ENCODE data around the gene TRMT2A. TPM values are rescaled to one million over a fixed set of nuclear protein-coding genes. Genes with fewer than 3 reads are reported as not detected.
A peak's percentile ranks its signal among the peaks of the same experiment; 100 is the strongest.

The TRMT2A gene
- total RNA-seq, 1 donor from 2014 or later, result 70.4 TPM

DNA sequence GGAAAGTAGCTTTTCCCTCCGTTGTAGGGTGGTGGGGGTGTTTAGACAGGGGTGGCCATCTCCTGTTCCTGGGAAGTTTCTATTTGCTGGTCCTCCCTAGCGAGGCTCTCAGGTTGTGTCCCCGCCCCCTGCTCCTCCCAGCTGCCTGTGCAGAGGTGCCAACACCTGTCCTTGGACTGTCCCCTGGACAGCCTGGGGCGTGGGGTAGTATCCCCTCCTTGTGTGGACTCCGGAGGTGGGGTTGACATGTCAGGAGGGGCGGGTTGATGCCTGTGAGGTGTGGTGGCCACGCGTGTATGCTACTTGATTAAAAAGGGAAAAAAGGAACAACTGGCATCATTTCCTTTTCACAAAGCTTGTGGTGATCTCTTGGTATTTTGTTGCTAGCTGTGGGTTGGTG lies 15.4 kb downstream of the TRMT2A start:
- H3K4me3 ChIP-seq, result no peak overlapping the region
- no peaks in the 10 kb centered on the region for H3K9me3 ChIP-seq
- DNase-seq (peak; percentile 40), ATAC-seq (no peak)
- H3K4me1 ChIP-seq, result no peaks in the 10 kb centered on the region
- H3K27ac ChIP-seq, result no peak overlapping the region
- TF ChIP-seq, protein P1, sequence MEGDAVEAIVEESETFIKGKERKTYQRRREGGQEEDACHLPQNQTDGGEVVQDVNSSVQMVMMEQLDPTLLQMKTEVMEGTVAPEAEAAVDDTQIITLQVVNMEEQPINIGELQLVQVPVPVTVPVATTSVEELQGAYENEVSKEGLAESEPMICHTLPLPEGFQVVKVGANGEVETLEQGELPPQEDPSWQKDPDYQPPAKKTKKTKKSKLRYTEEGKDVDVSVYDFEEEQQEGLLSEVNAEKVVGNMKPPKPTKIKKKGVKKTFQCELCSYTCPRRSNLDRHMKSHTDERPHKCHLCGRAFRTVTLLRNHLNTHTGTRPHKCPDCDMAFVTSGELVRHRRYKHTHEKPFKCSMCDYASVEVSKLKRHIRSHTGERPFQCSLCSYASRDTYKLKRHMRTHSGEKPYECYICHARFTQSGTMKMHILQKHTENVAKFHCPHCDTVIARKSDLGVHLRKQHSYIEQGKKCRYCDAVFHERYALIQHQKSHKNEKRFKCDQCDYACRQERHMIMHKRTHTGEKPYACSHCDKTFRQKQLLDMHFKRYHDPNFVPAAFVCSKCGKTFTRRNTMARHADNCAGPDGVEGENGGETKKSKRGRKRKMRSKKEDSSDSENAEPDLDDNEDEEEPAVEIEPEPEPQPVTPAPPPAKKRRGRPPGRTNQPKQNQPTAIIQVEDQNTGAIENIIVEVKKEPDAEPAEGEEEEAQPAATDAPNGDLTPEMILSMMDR (IDR thresholded peaks at IDR 0.05), result no peak
- intact Hi-C loops (cut with DNase I), result no loop called here
- no peaks in the 10 kb centered on the region for H3K27me3 ChIP-seq (ENCODE audit: low read depth)
- peaks cover 93% of the 10 kb centered on the region for H3K36me3 ChIP-seq

DNA sequence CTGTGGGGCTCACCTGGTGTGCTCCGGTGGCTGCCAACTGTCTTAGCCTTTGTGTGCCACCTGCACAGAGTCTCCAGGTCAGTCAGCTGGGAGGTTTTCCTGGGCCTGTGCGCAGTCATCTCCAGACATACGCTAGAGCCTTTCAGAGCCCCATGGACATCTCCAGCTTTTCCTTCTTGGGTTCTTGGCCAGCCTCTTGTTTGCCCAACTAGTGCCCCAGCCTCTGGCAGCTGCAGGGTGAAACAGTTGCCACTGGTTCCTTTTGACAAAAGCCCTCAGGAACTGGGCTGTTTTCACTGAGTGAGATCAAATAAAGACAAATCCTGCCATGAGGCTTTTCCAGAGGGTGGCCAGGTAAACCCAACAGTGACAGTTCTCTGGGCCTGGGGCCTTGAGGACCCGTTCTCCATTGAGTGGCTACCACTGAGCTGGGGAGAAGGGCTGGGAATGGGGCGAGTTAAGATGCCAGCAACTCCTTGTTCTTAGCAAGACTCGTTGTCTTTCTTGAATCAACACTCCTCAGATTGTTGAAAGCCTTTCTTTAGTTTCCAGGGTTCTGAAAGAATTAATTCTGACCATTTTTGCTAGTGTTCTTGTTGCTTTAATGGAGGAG lies 17.8 kb downstream of the TRMT2A start:
- H3K27me3 ChIP-seq (ENCODE audit: low read depth), result no peaks in the 10 kb centered on the region
- H3K4me3 ChIP-seq, result no peak overlapping the region
- no peaks in the 10 kb centered on the region for H3K4me1 ChIP-seq
- peaks cover 94% of the 10 kb centered on the region for H3K36me3 ChIP-seq
- H3K9me3 ChIP-seq, result no peaks in the 10 kb centered on the region
- TF ChIP-seq, protein P1 (IDR thresholded peaks at IDR 0.05), result no peak
- DNase-seq, result peak; percentile 11
- intact Hi-C loops (cut with DNase I), result no loop called here
- ATAC-seq, result no peak
- no peak overlapping the region for H3K27ac ChIP-seq

DNA sequence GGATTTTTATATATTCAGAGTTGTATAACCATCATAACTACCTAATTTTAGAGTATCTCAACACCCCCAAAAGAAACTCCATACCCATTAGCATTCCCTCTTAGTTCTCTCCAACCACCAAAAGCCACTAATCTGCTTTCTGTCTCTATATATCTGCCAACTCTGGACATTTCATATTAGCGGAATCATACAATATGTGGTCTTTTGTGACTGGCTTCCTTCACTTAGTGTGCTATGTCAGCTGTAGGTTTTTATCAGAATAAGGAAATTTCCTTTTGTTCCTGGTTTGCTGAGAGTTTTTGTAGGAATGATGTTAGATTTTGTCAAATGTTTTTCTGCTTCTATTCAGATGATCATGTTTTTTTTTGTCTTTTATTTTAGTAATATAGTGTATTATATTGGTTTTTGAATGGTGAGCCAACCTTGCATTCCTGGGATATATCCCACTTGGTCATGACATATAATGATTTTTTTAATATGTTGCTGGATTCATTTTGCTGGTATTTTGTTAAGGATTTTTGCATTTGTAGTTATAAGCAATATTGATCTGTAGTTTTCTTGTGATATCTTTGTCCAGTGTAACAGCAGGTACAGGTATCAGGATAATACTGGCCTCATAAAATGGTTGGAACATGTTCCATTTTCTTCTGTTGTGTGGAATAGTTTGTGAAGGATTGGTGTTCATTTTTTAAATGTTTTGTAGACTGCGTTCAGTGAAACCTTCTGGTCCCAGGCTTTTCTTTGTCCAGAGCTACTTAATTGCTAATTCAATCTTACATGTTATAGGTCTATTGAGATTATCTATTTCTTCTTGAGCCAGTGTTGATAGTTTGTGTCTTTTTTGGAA lies 20.2 kb downstream of the TRMT2A start:
- Histone ChIP-seq H3K9me3 (no peaks in the 10 kb centered on the region), H3K4me1 (no peaks in the 10 kb centered on the region), H3K4me3 (no peak overlapping the region), H3K36me3 (peaks cover 100% of the 10 kb centered on the region), H3K27ac (no peak overlapping the region), H3K27me3 (ENCODE audit: low read depth) (no peaks in the 10 kb centered on the region)
- TF ChIP-seq, protein P1 (IDR thresholded peaks at IDR 0.05), result no peak
- DNase-seq (no peak), ATAC-seq (no peak)
- intact Hi-C loops (cut with DNase I), result no loop called here

DNA sequence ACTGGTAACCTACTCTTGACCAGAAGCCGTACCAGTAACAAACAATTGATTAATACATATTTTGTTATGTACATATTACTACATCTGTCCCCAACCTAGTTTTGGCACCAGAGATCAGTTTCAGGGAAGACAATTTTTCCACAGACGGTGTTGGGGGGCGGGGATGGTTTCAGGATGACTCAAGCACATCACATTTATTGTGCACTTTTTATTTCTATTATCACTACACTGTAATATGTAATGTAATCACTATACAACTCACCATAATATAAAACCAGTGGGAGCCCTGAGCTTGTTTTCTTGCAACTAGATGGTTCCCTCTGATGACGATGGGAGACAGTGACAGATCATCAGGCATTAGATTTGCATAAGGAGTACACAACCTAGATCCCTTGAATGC lies 21.5 kb downstream of the TRMT2A start:
- no peak overlapping the region for H3K4me3 ChIP-seq
- intact Hi-C loops (cut with DNase I), result no loop called here

DNA sequence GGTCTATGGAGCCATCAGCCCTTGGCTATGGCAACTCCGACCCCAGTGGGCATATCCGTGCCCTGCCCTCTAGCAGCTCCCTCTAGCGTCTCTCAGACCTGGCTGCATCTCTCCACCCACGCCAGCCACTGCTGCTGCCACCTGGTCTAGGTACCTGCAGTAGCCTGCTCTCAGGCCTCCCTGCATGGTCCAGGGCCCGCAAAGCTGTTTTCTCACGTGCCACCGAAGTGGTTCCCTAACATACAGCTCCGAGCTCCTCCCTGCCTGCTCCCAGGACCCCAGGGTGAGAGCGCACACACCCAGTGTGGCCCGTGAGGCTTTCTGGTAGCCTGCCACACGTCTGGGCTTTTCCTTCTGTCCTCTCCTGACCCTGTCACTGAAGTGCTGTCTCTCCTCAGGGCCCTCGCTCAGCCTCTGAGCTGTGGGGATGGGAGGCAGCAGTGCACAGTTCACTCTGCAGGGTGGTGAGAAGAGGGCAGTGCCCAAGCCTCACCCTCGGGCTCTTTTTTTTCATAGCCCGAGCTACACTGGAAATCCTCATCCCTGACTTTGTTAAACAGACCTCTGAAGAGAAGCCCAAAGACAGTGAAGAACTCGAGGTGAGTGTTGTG lies 22.7 kb downstream of the TRMT2A start:
- Histone ChIP-seq H3K4me3 (no peak overlapping the region), H3K27ac (no peak overlapping the region), H3K36me3 (peaks cover 100% of the 10 kb centered on the region), H3K4me1 (no peaks in the 10 kb centered on the region), H3K9me3 (no peaks in the 10 kb centered on the region), H3K27me3 (ENCODE audit: low read depth) (no peaks in the 10 kb centered on the region)
- TF ChIP-seq, protein P1 (IDR thresholded peaks at IDR 0.05), result no peak
- intact Hi-C loops (cut with DNase I), result no loop called here
- ATAC-seq (no peak), DNase-seq (peak; percentile 37)

More for the DNA sequence above, 21.5 kb downstream of the TRMT2A start:
- no peak overlapping the region for H3K27ac ChIP-seq
- H3K36me3 ChIP-seq, result peaks cover 100% of the 10 kb centered on the region
- ATAC-seq (no peak), DNase-seq (no peak)
- TF ChIP-seq, protein P1 (IDR thresholded peaks at IDR 0.05), result no peak
- H3K9me3 ChIP-seq, result no peaks in the 10 kb centered on the region
- H3K27me3 ChIP-seq (ENCODE audit: low read depth), result no peaks in the 10 kb centered on the region
- no peaks in the 10 kb centered on the region for H3K4me1 ChIP-seq
